ENCODE measurements around the gene CDH9.
"Not testable (repeated sequence)": the region's sequence is repeated elsewhere in the genome, so short reads cannot be mapped to it uniquely, and the experiment has no call there.

The CDH9 gene

GRCh38 chr5:26948921-26949320 lies 89.5 kb downstream of the CDH9 start:
- DNase-seq, result no peak

- DNase-seq, result no peak
These were observed 92.5 kb downstream of the CDH9 start for GRCh38 chr5:26945901-26946300.

GRCh38 chr5:26942481-26942880 lies 95.9 kb downstream of the CDH9 start:
- DNase-seq, result no peak

- no peak for DNase-seq
These were observed 97.4 kb downstream of the CDH9 start for GRCh38 chr5:26940994-26941393.

- DNase-seq, result no peak
These were observed 106.1 kb downstream of the CDH9 start for GRCh38 chr5:26932238-26932637.

- DNase-seq, result no peak
These were observed 116.9 kb downstream of the CDH9 start for GRCh38 chr5:26921439-26921838.

GRCh38 chr5:26903469-26903868 lies 134.9 kb downstream of the CDH9 start:
- no peak for DNase-seq

GRCh38 chr5:26894719-26895263 lies 143.6 kb downstream of the CDH9 start:
- no peak for DNase-seq

GRCh38 chr5:26893078-26893477 lies 145.3 kb downstream of the CDH9 start:
- DNase-seq, result no peak

- DNase-seq, result no peak
These were observed 148.6 kb downstream of the CDH9 start for GRCh38 chr5:26889815-26890214.

GRCh38 chr5:26884481-26884880 lies 153.9 kb downstream of the CDH9 start:
- DNase-seq, result no peak

- DNase-seq, result no peak
These were observed 155.0 kb downstream of the CDH9 start for GRCh38 chr5:26883375-26883774.

- DNase-seq, result no peak
These were observed 156.5 kb downstream of the CDH9 start for GRCh38 chr5:26881901-26882300.

GRCh38 chr5:26877154-26877553 lies 161.2 kb downstream of the CDH9 start:
- no peak for DNase-seq

- no peak for DNase-seq
These were observed 166.0 kb downstream of the CDH9 start for GRCh38 chr5:26872337-26872736.

- no peak for DNase-seq
These were observed 168.6 kb downstream of the CDH9 start for GRCh38 chr5:26869781-26870180.

GRCh38 chr5:26868504-26868903 lies 169.9 kb downstream of the CDH9 start:
- no peak for DNase-seq

GRCh38 chr5:26864061-26864460 lies 174.3 kb downstream of the CDH9 start:
- no peak for DNase-seq

GRCh38 chr5:26856238-26856637 lies 182.1 kb downstream of the CDH9 start:
- DNase-seq, result no peak

- not testable (repeated sequence) for DNase-seq
These were observed 185.9 kb downstream of the CDH9 start for GRCh38 chr5:26852450-26852849.

- DNase-seq, result no peak
These were observed 191.2 kb downstream of the CDH9 start for GRCh38 chr5:26847041-26847736.

- DNase-seq, result no peak
These were observed 194.7 kb downstream of the CDH9 start for GRCh38 chr5:26843677-26844076.

- no peak for DNase-seq
These were observed 204.8 kb downstream of the CDH9 start for GRCh38 chr5:26833596-26833995.
